K562 (cell line): ENCODE results near the gene AHSG. TPM values are rescaled to one million over a fixed set of nuclear protein-coding genes. Genes with fewer than 3 reads are reported as not detected.

Source experiments
- ARID3A ChIP-seq: IDR thresholded peaks from 2 replicates; pipeline ENCODE4 v1.6.1; 2012; ENCODE audit warnings: low read depth, low read length, improper control_type of control experiment, borderline replicate concordance
- ATF7 ChIP-seq: fragments of 450-650 bp; IDR thresholded peaks from 2 replicates; pipeline ENCODE4 v1.7.1; 2014; ENCODE audit warnings: mild to moderate bottlenecking, moderate library complexity
- CUX1 ChIP-seq: fragments of 200-800 bp; sonication (Bioruptor generic); IDR thresholded peaks from 2 replicates; pipeline ENCODE4 v1.6.1; 2016; ENCODE audit warnings: missing genetic modification characterization, missing compliant biosample characterization
- ESRRA ChIP-seq: fragments of 450-650 bp; IDR thresholded peaks from 2 replicates; pipeline ENCODE4 v1.6.1; 2014; ENCODE audit warnings: low read depth, mild to moderate bottlenecking, moderate library complexity, borderline replicate concordance
- ETV6 ChIP-seq, 3 experiments: fragments of 150-350 bp in 1 of 3; sonication (generic) in 1 of 3; formaldehyde crosslinking in 1 of 3; IDR thresholded peaks; 2 replicates each; pipeline versions ENCODE4 v1.6.1 to v1.8.0; 2014 to 2022; ENCODE audit warnings: borderline replicate concordance in 2 of 3, low read depth in 2 of 3, antibody characterized with exemption in 1 of 3, low read length in 1 of 3, mild to moderate bottlenecking in 1 of 3, missing genetic modification reagents in 1 of 3
- HSF4 ChIP-seq: fragments of 250-450 bp; sonication (Bioruptor Pico); IDR thresholded peaks from 2 replicates; pipeline ENCODE4 v2.1.2; 2022; ENCODE audit warnings: mild to moderate bottlenecking, moderate library complexity, borderline replicate concordance
- MBD2 ChIP-seq: sonication (generic); IDR thresholded peaks from 2 replicates; pipeline ENCODE4 v1.6.1; 2016; ENCODE audit warnings: low read depth, borderline replicate concordance
- SAFB2 ChIP-seq: fragments of 200-400 bp; formaldehyde crosslinking; IDR thresholded peaks from 2 replicates; pipeline ENCODE4 v1.6.1; 2018; ENCODE audit warnings: borderline replicate concordance, low read length, low read depth, moderate library complexity; ENCODE audit not compliant: severe bottlenecking
- USF1 ChIP-seq: sonication (generic); formaldehyde crosslinking; IDR thresholded peaks from 2 replicates; pipeline ENCODE4 v1.9.0; 2022; ENCODE audit warnings: mild to moderate bottlenecking, missing genetic modification reagents
- ZC3H8 ChIP-seq: fragments of 450-650 bp; IDR thresholded peaks from 2 replicates; pipeline ENCODE4 v1.6.1; 2017
- ZSCAN32 ChIP-seq: fragments of 450-650 bp; formaldehyde crosslinking; IDR thresholded peaks from 2 replicates; pipeline ENCODE4 v1.4.0; 2020; ENCODE audit warnings: mild to moderate bottlenecking, moderate library complexity
- polyA plus RNA-seq, 8 experiments: library from polyadenylated mRNA; depleted of rRNA in 4 of 8; stranded (reverse) in 5 of 8; unstranded in 3 of 8; fragments of >200 nt; fragmentation: Nextera tagmentation in 2 of 8; fragmentation: Illumina TruSeq in 1 of 8; extraction: Ambion mirVana in 2 of 8; extraction: Trizol in 1 of 8; gene quantifications; 2 replicates each; pipeline versions ENCODE4 v1.2.1 to v1.2.3, GENCODE V29; 2011 to 2014; ENCODE audit warnings: inconsistent platforms in 1 of 8, missing spikeins in 1 of 8
- total RNA-seq, 7 experiments: library from RNA; depleted of rRNA in 6 of 7; stranded (reverse); fragments of >200 nt in 6 of 7; fragmentation: Illumina TruSeq in 2 of 7; extraction: Trizol in 2 of 7; gene quantifications; 2 replicates each; pipeline versions ENCODE4 v1.2.1 to v1.2.3, GENCODE V29; 2011 to 2021; ENCODE audit warnings: low replicate concordance in 1 of 7

Gene AHSG
- total and polyA plus RNA-seq, 9 of the 15 experiments (the other 6 are each of a cell fraction or from before 2014, with no cell fraction given) = 0.69 TPM; not detected in 8

GRCh38 chr3:186596568-186597287 lies 16.1 kb upstream of the AHSG start (continued):
- TF ChIP-seq ETV6 (IDR thresholded peaks at IDR 0.05; ENCODE audit: borderline replicate concordance in 1 of 2, low read depth in 2 of 2, low read length in 1 of 2) = no peak
- no peak for TF ChIP-seq ETV6 (CRISPR knock-in tag; IDR thresholded peaks at IDR 0.05; ENCODE audit: borderline replicate concordance)
- TF ChIP-seq CUX1 (CRISPR knock-in tag) = no peak
- TF ChIP-seq ZSCAN32 (CRISPR knock-in tag) = no peak
- no peak for TF ChIP-seq MBD2
- TF ChIP-seq ESRRA = 0 out of 2 replicates have a peak, but pooled peaks have one; percentile 15
- peak; percentile 98 for TF ChIP-seq ATF7
- TF ChIP-seq ARID3A = no peak
- TF ChIP-seq ZC3H8 = no peak
- no peak; the same call in 1 of the 2 replicates for TF ChIP-seq HSF4 (CRISPR knock-in tag)
- TF ChIP-seq SAFB2 = no peak
- TF ChIP-seq USF1 (CRISPR knock-in tag) = no peak
